Stomach (tissue), 4 donors: ENCODE results near the gene MSI2.

ENCODE experiments used
- CTCF ChIP-seq, 7 experiments: fragments of 450-650 bp in 4 of 7; fragments of 200-600 bp in 3 of 7; sonication (generic) in 3 of 7; IDR thresholded peaks; one replicate each; pipeline ENCODE4 v1.5.1; 2016 to 2019; ENCODE audit warnings: antibody characterized with exemption in 7 of 7, control low read depth in 2 of 7, mild to moderate bottlenecking in 1 of 7
- POLR2A ChIP-seq, 4 donors: fragments of 450-650 bp; IDR thresholded peaks; one replicate each; pipeline ENCODE4 v1.6.1; 2016; ENCODE audit warnings: antibody characterized with exemption in 4 of 4, control low read depth in 2 of 4, mild to moderate bottlenecking in 1 of 4, moderate library complexity in 1 of 4

- TF ChIP-seq POLR2A (IDR thresholded peaks at IDR 0.05) (no peak), CTCF (IDR thresholded peaks at IDR 0.05) (no peak)
Measured at GRCh38 chr17:57622683-57623433, 366.5 kb downstream of the MSI2 start.
